ENCODE measurements around the gene AUH.
"Not testable (repeated sequence)": the region's sequence is repeated elsewhere in the genome, so short reads cannot be mapped to it uniquely, and the experiment has no call there.

AUH gene

DNA sequence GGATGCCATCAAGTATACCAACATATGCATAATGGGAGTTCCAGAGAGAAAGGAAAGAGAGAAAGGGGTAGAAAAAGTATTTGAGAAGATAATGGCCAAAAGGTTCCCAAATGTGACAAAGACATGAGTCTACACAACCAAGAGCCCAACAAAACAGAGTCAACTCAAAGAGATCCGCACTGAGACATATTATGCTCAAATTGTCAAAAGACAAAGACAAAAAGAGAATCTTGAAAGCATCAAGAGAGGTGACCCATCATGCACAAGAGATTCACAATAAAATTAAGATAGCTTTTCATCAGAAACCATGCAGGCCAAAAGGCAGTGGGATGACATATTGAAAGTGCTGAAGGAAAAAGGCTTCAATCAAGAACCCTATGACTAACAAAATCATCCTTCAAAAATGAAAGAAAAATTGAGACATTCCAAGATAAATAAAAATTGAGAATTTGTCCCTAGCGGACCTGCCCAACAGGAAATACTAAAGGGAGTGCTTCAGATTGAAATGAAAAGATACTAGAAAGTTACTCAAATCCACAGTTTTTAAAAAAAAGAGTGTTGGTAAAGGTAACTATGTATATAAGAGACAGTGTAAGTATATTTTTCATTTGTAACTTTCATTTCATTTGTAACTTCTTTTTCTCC, 160.9 kb downstream of the AUH start:
- DNase-seq = no peak

DNA sequence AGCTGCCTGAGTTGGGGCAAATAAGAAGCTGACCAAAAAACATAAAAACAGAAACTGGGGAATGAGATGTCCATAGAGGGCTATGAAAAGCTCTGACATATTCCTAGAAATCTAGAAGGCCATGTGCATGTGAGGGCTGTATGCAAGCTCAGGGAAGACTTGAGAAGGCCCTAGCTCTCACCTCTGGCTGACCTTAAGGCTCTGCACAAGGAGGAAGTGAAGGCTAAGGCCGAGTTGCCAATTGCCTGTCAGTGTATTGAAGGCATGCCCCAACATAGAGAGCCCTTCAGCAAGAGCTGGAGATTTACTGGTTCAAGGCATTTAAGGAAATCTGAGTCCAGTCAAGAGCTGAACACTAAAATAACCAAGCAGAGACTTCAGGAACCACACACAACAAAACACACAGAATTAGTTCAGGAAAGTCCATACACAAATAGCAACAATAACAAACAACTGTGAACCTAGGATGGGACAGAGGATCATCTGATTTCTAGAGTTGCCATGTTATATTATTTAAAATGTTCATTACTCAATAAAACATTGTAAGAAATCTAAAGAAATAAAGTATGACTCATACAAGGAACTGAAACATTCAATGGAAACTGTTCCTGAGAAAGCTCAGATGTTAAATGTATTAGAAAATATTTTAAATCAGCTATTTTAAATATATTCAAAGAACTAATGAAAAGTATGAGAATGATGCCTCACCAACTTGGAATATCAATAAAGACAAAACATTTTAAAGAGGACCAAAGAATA, 161.8 kb downstream of the AUH start:
- DNase-seq = no peak

DNA sequence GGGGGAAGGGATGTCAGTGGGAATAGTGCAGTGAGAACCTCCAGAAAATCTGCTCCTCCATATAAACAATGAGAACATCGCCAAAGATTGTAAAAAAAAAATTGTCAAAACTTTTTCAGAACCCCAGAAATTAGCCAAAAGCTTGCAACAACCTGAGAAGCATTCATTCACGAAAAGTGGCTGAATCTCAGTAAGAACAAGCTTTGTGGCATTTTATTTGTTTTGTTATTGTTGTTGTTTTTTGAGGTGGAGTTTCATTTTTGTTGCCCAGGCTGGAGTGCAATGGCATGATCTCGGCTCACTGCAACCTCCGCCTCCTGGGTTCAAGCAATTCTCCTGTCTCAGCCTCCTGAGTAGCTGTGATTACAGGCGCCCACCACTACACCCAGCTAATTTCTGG, 162.8 kb downstream of the AUH start:
- DNase-seq = not testable (repeated sequence)

DNA sequence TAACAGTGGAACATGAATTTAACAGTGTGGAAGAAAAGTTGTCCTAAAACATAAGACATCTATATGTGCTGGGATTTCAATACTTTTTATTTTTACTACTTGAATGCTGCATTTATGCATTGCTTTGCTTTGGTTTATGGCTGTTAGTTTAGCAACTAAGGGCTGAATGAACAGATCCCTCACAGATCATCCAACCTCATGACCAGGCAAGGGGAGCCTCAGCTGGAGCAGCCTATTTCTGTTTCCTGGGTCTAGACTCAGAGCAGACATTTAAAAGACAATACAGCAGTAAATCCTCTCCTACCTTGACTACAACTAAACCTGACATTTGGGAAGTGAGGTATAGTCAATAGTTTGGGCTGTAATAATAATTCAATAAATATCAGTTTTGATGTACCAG, 163.3 kb downstream of the AUH start:
- DNase-seq = no peak

DNA sequence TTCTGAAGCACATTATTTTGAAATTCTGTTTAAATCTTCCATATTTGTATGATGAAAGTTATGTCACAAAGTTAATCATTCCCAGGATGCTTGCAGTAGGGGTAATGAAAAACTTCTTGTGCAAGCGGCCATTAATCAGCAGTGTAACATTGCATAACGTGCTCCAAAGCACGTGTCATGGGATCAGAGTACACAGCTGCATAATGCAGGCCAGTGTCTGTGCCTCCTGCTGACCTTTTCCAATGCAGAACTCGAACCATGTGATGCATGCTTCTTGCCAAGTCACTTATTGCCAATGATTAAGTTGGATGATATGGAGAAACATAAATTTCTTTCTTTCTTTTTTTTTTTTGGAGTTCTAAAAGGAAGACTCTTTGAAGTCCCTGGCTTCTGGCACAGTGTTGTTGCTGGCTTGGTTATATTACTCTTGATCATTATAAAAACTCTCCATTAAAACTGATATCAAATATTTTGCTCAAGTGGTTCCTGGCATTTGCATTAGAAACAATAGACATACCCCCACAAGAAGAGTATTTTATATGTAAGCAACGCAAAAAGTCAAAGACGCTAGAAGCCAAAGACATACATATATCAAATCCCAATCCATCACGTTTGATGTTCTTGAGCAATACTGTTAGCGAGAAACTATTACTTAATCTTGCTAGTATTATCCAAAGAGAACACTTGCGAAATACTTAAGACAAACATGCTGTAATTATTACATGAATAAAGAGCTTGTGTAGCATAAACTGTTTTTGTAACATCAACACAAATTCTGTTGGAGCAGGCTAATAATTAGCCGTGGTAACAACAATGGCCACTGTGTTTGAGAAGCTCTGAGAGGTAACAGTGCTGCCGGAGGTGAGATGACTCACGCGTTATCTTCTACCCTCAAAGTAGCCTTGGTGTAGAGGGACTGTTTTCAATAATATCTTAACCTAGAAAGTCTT, 164.2 kb downstream of the AUH start:
- DNase-seq = no peak

DNA sequence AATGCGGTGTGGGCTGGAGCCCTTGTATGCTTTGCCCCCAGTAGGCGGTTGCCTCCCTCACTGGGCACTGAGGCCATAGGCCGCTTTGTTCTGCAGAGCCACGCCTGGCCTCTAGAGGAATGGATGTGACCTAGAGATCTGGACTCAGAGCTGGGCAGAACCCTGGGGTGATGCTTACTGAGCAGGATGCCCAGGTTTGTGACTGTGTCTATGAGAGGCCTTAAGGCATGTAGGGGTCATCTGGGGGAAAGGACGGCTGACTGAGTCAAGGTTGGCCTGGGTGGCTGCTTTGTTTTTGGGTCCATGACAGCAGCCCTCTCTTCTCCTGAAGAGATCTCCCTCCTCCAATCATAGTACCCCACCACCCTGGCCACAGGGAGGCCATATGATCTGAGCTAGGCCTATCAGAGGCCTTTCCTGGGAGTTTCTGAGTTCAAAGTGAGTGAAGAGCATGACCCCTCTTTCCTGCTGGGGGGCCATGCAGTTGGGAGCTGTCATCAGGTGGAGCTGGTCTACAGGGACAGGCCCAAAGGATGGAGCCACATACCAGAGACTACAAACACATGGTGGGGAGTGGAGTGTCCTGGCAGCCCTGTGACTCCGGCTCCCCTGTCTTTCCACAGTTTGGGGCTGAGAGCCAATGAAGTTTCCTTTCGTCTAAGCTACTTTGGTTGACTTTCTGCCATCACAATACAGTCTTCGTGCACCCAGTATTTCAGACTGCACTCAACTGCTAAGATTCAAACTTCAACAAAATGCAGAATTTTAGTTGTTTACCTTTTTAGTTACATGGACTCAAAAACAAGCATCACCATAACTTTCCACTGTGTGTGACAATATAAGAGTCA, 165.4 kb downstream of the AUH start:
- DNase-seq = no peak

DNA sequence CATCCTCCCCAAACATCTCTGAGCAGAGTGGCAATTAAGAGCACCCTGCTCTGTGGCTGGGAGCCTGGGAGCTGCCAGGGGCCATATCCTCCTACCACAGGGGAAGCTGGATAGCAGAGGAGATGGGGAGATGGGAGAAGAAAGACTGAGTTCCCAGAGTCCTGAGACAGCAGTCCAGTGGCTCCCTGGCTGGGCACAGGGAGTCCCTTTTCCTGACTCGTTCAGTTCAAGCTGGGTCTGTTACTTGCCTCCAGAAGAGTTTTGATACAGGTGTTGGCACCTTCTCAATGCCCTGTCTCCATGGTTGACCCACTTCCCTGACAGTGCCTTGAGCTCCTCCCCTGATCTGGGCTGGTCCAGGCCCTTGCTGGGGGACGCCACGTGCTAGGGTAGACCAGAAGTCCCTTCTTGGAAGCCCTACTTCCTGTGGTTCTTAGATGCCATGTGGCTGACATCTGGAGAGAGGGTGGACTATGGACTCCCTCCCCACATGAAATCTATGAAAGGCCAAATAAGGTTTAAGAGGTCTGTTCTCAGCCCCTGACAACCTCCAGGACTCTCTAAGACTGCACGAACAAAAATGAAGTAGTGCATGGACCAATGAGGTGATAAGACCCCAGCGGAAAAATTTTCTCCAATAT, 166.2 kb downstream of the AUH start:
- DNase-seq = no peak

DNA sequence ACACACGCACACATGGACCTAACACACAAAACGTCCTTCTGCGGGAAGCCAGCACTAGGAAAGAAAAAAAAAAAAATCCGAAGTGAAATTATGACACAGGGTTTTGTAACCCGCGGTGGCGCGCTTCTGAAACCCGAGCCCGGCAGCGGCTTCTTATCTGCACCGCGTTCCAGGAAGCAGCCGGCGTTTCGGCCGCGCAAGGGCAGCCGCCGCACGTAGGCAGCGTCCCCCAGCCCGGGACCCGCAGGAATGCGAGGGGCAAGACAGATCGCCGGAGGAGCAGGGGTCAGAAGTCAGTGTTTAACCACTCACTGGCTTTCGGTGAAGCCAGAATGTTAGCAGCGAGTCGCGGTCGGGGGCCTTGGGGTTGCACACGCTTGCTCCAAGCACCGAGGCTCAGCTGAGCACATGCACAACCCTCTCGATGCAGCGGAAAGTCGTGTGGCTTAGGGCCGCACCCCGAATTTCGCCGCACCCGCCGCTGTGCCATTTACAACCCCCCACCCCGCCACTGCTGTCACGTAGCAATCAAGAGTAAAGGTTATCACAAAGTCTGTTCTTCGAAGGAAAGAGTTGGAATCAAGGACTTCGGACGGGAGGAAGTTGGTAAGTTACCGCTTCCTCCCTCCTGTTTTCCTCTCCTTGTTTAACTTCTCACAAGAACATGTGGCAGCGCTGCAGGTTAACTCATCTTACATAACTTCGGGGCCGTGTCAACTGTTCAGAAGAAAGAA, 167.9 kb downstream of the AUH start:
- DNase-seq = peak; percentile 85

DNA sequence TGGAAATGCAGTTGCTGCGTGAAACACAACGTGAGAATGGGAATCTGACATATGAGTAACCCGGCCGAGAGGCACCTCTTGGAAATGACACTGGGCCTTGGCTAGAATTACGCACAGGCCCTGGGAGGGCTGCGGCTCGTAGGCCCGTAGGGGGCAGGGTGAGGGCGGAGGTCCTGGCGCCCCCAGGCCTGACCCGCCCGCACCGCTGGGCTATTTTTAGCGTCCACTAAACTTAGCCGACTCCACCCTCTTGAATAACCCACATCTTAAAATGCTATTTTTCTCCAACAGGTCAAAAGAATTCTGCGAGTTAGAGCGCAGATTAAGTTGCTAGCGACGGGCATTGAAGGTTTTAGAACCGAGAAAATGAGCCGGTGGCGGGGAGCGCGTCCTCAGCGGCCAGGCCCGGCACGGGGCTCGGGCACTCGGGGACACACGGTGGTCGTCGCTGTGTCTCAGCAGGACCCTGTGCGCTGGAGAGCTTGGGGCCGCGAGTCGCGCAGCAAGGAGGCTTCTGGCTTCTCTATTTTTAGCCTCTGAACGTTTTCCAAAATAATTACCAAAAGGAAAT, 168.5 kb downstream of the AUH start:
- peak; percentile 86 for DNase-seq

DNA sequence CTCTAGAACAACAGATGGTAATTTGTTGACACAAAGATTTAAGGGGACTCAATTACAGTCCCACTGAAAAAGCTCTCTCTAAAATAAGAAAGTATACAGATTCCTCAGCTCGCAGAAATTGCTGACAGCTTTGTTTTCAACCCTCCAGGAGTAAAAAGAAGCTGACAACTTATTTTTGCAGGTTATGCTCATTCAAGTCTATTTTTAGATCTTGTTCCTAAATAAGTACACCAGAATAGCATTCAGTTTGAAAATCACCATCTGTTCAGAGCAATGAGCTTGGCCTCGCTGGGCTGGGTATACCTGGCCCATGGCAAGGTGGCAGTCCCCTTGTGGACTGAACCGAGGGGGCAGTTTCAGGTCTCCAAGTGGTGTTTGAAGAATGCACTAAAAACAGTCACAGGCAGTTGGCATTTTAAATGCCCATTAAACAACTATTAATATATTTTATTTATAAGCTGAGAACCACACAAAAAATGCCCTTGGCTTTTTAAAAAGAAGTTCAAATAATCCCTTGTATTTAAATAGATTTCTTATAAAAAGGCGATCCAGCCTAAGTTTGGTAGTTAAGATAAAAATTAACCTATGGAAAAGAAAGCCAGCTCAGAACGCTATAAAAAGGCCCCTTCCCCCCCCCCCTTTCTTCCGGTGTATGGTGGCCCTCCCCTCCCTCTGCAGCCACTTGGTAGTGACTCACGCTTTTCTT, 169.2 kb downstream of the AUH start:
- peak; percentile 31 for DNase-seq

DNA sequence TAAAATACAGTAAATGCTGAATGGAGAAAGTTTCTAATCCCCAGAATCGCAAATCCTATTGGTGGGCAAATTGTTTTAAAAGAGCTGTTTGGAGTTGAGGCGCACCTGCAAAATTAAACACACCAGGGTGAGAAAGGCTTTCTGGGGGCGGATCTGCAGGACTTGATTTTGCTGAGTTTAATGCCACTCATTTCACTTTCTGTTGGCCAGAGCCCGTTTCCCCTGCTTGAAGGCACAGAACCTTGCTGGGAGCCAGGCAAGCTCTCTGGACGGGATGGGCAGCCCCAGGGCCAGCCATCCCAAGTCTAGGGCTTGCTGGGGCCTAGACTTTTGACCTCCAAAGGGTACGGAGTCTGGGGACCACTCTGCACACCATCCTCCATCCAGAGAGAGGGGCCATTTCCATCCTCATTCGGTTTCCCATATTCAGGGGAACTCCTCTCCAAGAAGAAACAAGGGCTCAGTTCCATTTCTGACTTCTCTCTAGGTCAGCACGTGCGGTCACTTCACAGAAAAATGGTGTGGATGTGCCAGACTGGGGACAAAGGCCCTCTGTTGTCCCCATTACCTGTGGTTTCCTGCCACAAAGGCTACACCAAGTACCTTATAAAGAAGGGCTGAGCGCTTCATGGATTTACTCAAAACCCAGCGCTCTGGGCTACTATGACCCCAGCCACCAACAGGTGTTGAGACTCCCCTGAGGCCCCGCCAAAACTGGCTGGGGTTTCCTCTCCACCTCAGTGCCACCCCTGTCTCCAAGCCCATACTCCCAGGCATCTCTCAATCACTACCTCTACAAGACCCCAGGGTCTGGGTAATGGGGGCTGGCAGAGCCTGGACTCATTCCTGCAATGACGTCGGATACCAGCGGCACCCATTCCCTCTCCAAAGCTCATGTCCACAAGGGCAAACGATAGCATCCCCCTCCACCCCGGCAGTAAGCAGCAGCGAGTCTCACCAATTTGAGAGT, 170.0 kb downstream of the AUH start:
- no peak for DNase-seq

DNA sequence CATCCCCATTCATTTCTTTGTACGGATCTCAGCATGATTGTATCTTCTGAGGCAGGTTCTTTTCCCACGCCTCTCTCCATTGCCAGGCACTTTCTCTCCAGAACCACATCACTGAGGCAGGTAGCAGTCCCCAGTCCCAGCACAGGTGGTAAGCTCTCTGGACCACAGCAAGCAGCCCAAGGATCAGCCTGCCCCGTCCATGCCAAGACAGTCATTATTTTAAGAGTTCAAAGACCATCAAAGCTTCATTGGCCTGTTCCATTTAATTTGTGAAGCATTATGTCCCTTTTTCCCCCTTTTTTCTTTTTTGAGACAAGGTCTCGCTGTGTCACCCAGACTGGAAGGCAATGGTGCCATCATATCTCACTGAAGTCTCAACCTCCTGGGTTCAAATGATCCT, 171.7 kb downstream of the AUH start:
- no peak for DNase-seq

DNA sequence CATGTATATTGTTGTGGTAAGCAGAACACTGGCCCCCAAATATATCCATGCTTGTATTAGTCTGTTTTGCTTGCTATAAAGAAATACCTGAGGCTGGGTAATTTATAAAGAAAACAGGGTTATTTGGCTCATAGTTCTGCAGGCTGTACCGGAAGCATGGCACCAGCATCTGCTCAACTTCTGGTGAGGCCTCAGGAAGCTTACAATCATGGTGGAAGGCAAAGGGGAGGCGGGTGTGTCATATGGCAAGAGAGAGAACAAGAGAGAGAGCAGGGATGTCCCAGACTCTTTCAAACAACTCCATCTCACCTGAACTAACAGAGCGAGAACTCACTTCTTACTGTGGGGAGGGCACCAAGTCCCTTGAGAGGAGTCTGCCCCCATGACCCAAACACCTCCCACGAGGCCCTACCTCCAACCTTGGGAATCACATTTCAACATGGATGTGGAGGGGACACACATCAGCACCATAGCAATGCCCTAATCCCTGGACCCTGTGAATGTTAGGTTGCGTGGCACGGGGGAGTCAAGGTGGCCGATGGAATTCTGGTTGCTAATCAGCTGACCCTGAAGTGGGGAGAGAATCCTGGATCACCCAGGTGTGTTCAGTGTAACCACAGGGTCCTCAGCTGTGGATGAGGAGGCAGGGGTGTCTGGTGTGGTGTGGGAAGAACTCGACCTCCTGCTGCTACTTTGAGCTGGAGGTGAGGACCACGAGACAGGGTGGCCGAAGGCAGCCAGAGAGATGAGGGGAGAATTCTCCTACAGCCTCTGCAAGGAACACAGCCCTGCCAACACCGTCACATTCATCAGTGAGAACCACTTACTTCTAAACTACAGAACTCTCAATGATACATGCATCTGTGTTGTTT, 172.8 kb downstream of the AUH start:
- DNase-seq = no peak

DNA sequence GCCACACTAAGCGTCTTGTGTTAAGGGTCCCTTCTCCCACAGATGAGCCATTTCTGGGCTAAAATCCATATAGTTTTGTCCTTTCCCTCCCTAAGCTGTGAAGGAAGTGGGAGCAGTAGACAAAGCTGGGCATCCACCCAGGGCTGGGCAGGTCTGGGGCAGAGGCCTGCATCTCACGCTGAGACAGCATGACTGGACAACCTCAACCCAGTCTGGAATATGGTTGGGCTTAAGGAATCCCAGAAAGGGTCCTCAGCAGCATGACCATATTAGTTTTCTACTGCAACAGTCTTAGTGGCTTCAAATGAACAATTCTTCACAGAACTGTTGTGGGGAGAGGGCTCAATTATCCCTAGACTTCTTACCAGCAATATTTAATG, 173.8 kb downstream of the AUH start:
- DNase-seq = no peak

DNA sequence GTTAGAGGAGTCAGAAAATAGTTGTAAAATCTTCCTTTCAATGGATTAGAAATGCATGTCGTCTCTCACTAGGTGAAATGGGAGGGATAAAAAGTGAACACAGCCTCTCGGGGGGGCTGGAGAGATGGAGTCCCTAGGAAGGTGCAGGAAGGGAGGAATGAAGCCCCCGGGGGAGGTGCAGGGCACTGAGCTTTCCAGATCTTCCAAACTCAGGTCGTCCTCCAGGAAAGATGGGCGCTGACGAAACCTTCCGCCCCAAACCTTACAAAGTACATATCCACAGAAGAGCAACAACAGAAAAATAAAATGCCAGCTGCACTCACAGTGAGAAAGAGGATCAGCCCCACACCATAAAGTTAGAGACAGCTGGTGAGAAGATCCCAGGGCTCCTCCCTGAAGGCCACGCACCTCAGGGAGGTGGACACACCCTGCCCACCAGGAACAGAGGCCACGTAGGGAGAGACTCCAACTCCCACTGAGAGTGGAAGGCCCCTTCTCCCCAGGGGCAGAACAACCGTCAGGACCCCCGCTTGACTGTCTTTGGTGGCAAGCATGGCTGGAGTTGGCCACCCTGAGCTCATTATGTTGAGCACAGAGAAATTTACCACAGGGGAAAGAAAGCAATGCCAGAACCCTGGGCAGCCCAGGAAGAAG, 174.3 kb downstream of the AUH start:
- DNase-seq = no peak

DNA sequence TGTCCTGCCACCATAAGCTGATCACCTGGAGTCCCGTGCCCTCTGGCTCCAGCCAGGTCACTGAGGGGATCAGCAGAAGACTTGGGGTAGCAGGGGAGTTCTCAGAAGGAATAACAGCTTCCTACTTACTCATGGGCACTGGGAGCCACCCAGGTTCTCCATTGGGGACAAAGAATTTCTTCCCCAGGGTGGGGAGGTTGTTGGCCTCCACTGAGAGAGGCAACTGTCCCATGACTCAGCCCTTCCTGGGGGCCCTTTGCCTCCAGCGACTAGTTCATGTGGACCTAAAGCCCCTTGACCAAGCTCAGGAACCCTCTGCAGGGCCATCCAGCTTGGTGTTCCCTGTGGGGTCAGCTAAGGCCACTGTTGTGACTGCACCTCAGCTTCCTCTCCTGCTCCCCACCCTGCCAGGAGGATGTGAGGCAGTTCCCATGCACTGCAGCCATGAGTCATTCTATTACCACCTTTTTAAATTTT, 175.0 kb downstream of the AUH start:
- no peak for DNase-seq

DNA sequence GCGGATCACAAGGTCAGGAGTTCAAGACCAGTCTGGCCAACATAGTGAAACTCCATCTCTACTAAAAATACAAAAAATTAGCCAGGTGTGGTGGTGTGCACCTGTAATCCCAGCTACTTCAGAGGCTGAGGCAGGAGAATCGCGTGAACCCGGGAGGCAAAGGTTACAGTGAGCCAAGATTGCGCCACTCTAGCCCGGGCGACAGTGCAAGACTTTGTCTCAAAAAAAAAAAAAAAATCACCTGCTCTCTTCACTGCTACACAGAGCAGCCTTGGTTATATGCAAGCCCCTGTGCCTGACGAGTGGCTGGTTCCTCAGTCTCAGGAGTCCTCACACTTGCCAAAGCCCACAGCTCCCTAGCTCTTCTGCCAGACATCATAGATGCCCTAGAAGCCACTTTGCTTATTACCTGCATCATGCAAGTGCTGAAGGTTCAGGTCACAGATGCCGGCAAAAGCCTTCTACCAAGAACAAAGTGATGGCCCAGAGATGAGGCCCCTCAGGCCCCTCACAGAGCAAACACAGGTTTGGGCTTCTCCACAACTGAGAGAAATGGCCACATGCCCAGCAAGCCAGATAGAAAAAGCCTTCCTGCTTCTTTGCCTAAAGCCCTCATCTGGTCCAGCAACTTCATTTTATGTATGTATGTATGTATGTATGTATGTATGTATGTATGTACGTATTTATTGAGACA, 176.4 kb downstream of the AUH start:
- DNase-seq = no peak
